Transverse colon (tissue), 4 donors: ENCODE data around the gene CDH13. TPM values are rescaled to one million over a fixed set of nuclear protein-coding genes. Genes with fewer than 3 reads are reported as not detected.
A peak's percentile ranks its signal among the peaks of the same experiment; 100 is the strongest.

Source experiments
- DNase-seq: peaks from one replicate; pipeline ENCODE4 v3.0.0-alpha.2; 2019
- H3K27ac ChIP-seq, 4 donors: fragments of 200-600 bp; sonication (generic); 2 replicates each; pipeline ENCODE4 v1.5.1; 2016 to 2018; ENCODE audit warnings: inconsistent platforms in 4 of 4
- H3K27me3 ChIP-seq: fragments of 200-600 bp; sonication (generic); 2 replicates; pipeline ENCODE4 v1.5.1; 2017; ENCODE audit warnings: inconsistent platforms
- H3K36me3 ChIP-seq, 4 donors: fragments of 200-600 bp; sonication (generic); 2 replicates each; pipeline ENCODE4 v1.5.1; 2017 to 2019; ENCODE audit warnings: inconsistent platforms in 4 of 4
- H3K4me1 ChIP-seq, 4 donors: fragments of 200-600 bp; sonication (generic); 2 replicates each; pipeline ENCODE4 v1.5.1; 2017 to 2020; ENCODE audit warnings: inconsistent platforms in 4 of 4
- H3K4me3 ChIP-seq, 4 donors: fragments of 200-600 bp; sonication (generic); 1 replicate in 1 of 4; 2 replicates in 3 of 4; pipeline versions ENCODE4 v1.5.1 to v1.6.1; 2017 to 2019; ENCODE audit warnings: inconsistent platforms in 4 of 4
- H3K9me3 ChIP-seq, 2 donors: fragments of 200-600 bp; sonication (generic); 2 replicates each; pipeline ENCODE4 v1.5.1; 2017 to 2019; ENCODE audit warnings: inconsistent platforms in 2 of 2
- EP300 ChIP-seq: sonication (generic); formaldehyde crosslinking; IDR thresholded peaks from one replicate; pipeline ENCODE4 v1.6.1; 2017; ENCODE audit warnings: antibody characterized with exemption, low read depth
- POLR2A ChIP-seq: fragments of 450-650 bp; IDR thresholded peaks from one replicate; pipeline ENCODE4 v1.6.1; 2016; ENCODE audit warnings: antibody characterized with exemption, mild to moderate bottlenecking, moderate library complexity
- POLR2AphosphoS5 ChIP-seq, 3 donors: sonication (generic); formaldehyde crosslinking; IDR thresholded peaks; one replicate each; pipeline ENCODE4 v1.6.1; 2016; ENCODE audit warnings: antibody characterized with exemption in 3 of 3
- WGBS, 2 donors: methylation state at CpG; one replicate each; pipeline ENCODE4 v1.1.5; 2018; ENCODE audit warnings: low coverage in 1 of 2; 5-methylcytosine and 5-hydroxymethylcytosine counted together
- in situ Hi-C, 4 donors: fragments of 200-750 bp; cut with MboI; loops; one replicate each; pipeline versions ENCODE4 v1.15.0 to v1.15.1; 2017; ENCODE audit warnings: low sequenced_read_pairs in 3 of 4, low pct_ligation_motif_present in 1 of 4, low pct_unique_long_range_greater_than_20kb in 1 of 4
- intact Hi-C: fragments of 100-400 bp; cut with DNase I; formaldehyde crosslinking; loops from one replicate; pipeline ENCODE4 v1.15.1; 2023; ENCODE audit warnings: low total_unique reads
- total RNA-seq, 4 donors: library from RNA; depleted of rRNA; stranded (reverse); fragments of >200 nt; gene quantifications; one replicate each; pipeline ENCODE4 v1.1.0, GENCODE V29; 2016
- TF ChIP-seq, protein P1 (sequence below), 5 experiments: fragments of 200-600 bp in 3 of 5; fragments of 450-650 bp in 2 of 5; sonication (generic) in 3 of 5; IDR thresholded peaks; 1 replicate in 2 of 5; 2 replicates in 3 of 5; pipeline ENCODE4 v1.5.1; 2016 to 2017; ENCODE audit warnings: antibody characterized with exemption in 5 of 5, inconsistent platforms in 3 of 5, mild to moderate bottlenecking in 2 of 5, moderate library complexity in 1 of 5

Gene CDH13
- total RNA-seq, 4 donors from 2014 or later, result 3.8 to 28.1 (median 5.8) TPM

DNA sequence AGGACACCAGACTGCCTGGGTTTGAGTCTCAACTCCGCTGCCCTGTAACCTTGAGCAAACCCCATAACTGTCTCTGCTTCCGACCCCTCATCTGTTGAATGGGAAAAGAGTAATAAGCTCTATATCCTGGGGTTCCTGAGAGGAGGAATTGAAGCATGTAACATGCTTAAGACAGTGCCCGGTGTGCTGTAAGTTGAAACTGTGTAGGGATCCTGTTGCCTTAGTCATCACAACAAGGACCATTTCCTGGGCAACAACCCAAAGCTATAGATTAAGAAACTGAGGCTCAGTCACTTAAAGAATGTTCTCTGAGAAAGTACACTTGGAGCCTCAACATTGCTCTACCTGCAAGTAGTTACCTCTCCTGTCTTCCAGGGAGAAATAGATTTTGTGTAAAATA, 23.0 kb downstream of the CDH13 start:
- in situ Hi-C loops, result no loop called here
- intact Hi-C loops, result no loop called here
- no peak overlapping the region for H3K27ac ChIP-seq
- H3K36me3 ChIP-seq, result no peaks in the 10 kb centered on the region
- DNase-seq, result no peak
- WGBS, 2 donors, result 76 to 100% methylated on average over 3 of the region's 3 CpGs
- H3K9me3 ChIP-seq, result no peaks in the 10 kb centered on the region
- TF ChIP-seq POLR2A (no peak), POLR2AphosphoS5 (IDR thresholded peaks at IDR 0.05) (no peak), EP300 (no peak)
- TF ChIP-seq, protein P1, sequence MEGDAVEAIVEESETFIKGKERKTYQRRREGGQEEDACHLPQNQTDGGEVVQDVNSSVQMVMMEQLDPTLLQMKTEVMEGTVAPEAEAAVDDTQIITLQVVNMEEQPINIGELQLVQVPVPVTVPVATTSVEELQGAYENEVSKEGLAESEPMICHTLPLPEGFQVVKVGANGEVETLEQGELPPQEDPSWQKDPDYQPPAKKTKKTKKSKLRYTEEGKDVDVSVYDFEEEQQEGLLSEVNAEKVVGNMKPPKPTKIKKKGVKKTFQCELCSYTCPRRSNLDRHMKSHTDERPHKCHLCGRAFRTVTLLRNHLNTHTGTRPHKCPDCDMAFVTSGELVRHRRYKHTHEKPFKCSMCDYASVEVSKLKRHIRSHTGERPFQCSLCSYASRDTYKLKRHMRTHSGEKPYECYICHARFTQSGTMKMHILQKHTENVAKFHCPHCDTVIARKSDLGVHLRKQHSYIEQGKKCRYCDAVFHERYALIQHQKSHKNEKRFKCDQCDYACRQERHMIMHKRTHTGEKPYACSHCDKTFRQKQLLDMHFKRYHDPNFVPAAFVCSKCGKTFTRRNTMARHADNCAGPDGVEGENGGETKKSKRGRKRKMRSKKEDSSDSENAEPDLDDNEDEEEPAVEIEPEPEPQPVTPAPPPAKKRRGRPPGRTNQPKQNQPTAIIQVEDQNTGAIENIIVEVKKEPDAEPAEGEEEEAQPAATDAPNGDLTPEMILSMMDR (IDR thresholded peaks at IDR 0.05), result no peak
- no peaks in the 10 kb centered on the region for H3K27me3 ChIP-seq
- H3K4me1 ChIP-seq, result peaks cover 0 to 26% (median 7%) of the 10 kb centered on the region in 4 donors
- no peak overlapping the region for H3K4me3 ChIP-seq

DNA sequence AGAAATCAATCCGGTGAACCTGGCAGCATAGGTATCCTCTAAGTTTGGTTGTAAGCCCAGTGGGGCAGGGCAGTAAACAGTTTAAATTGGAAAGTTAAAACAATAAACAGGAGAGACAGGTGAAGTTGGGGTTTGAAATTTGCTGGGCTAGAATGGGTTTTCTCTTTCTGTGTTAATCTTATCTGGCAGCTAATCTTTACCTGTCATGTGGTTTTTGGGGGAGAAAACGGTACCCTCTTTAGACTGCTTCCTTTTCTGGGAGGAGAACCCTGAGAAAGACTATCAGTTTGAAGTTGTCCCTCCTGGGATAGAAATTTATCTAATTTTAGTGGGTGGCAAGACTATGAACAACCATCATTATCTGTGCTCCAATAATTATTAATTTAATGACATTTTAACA, 24.0 kb downstream of the CDH13 start:
- no peak overlapping the region for H3K4me3 ChIP-seq
- DNase-seq, result no peak
- in situ Hi-C loops, result no loop called here

DNA sequence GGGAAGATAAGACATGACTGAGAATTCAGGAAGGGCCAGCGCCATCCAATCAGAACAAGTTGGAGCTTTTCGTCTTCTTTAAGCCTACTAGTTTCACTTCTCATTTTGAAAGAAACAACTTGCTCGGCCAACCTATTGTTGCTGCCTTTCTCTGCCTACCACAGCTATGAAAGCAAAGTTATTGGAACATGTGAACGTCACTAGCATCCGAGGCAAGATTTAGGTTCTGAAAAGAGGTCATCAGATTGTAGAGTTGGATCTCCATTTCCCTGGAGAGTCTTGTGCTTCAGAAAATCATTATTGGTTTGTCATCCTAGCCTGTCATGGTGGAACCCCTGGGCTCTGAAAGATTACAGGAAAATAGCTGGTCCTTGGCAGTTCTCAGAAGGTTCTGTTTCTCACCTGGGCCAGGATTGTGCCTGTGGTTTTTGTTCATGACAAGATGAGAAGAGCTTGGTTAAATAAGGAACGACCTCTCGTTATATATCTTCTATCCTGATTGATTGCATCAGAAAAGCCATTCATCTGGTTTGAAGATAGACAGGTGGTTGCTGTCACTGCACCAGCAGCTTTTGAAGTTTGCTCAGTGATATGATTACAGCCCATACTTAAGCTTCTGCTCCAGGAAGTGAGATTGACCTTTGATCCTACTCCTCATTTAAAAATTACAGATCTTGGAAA, 25.3 kb downstream of the CDH13 start:
- peak; percentile 20 for DNase-seq
- H3K27ac ChIP-seq, result peak overlapping the region in 3 of 4 donors; percentile 27 to 49 (median 27)
- H3K27me3 ChIP-seq, result no peaks in the 10 kb centered on the region
- no peaks in the 10 kb centered on the region for H3K9me3 ChIP-seq
- H3K36me3 ChIP-seq, result no peaks in the 10 kb centered on the region
- whole genome bisulfite sequencing, 2 donors, result 35% methylated on average over 7 of the region's 7 CpGs; no CpG with 5 or more reads in 1 of the 2 donors
- in situ Hi-C loops (no loop called here), intact Hi-C loops (no loop called here)
- H3K4me1 ChIP-seq, result peaks cover 0 to 26% (median 7%) of the 10 kb centered on the region in 4 donors
- TF ChIP-seq, protein P1 (IDR thresholded peaks at IDR 0.05), result no peak
- TF ChIP-seq POLR2AphosphoS5 (IDR thresholded peaks at IDR 0.05) (peak in 1 of 3 donors; percentile 23), EP300 (no peak)
- H3K4me3 ChIP-seq, result no peak overlapping the region

More for the DNA sequence above, 24.0 kb downstream of the CDH13 start:
- TF ChIP-seq, protein P1 (IDR thresholded peaks at IDR 0.05), result no peak
- TF ChIP-seq POLR2A (no peak), EP300 (no peak), POLR2AphosphoS5 (IDR thresholded peaks at IDR 0.05) (no peak)
- Histone ChIP-seq H3K9me3 (no peaks in the 10 kb centered on the region), H3K27me3 (no peaks in the 10 kb centered on the region), H3K36me3 (no peaks in the 10 kb centered on the region), H3K4me1 (peaks cover 0 to 26% (median 7%) of the 10 kb centered on the region in 4 donors), H3K27ac (no peak overlapping the region)
- intact Hi-C loops, result no loop called here
- WGBS, 2 donors, result 73% methylated on average over 2 of the region's 2 CpGs; no CpG with 5 or more reads in 1 of the 2 donors

DNA sequence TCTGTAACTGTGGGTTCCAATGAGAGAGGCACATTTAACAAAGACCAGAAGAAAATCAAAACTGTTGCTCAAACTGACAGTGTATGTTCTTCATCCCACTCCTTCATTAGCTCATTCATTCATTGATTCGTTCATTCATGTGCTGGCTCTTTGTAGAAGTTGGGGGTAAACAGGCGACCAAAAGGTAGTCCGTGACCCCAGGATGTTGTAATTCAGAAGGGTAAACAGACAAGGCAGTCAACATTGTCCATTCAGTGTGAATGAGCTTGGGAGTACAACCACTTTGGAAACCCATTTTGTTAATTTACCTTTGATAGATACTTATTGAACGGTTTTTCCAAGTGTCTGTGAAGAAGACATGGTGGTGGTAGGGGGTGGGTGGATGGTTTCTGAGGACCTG, 26.1 kb downstream of the CDH13 start:
- Histone ChIP-seq H3K27ac (peak overlapping the region in 1 of 4 donors; percentile 54), H3K27me3 (no peaks in the 10 kb centered on the region), H3K4me3 (no peak overlapping the region), H3K9me3 (no peaks in the 10 kb centered on the region), H3K4me1 (peaks cover 0 to 26% (median 7%) of the 10 kb centered on the region in 4 donors), H3K36me3 (no peaks in the 10 kb centered on the region)
- DNase-seq, result no peak
- intact Hi-C loops, result no loop called here
- 79 to 88% methylated on average over 3 to 4 of the region's 4 CpGs for WGBS, 2 donors
- in situ Hi-C loops, result no loop called here
- TF ChIP-seq EP300 (no peak), POLR2A (no peak), POLR2AphosphoS5 (IDR thresholded peaks at IDR 0.05) (no peak)
- TF ChIP-seq, protein P1 (IDR thresholded peaks at IDR 0.05), result no peak
